WERI-Rb-1 (cell line): ENCODE results near the gene RERE.

ENCODE experiments used
- DNase-seq: peaks from one replicate; pipeline ENCODE4 v3.0.0-alpha.2; 2020
- H3K27ac ChIP-seq: fragments of 250-450 bp; sonication (Bioruptor Pico); 2 replicates; pipeline ENCODE4 v1.5.1; 2020; ENCODE audit warnings: mild to moderate bottlenecking, moderate library complexity
- H3K27me3 ChIP-seq: fragments of 250-450 bp; sonication (Bioruptor Pico); 2 replicates; pipeline ENCODE4 v1.5.1; 2021; ENCODE audit warnings: mild to moderate bottlenecking, low read depth, moderate library complexity; ENCODE audit not compliant: insufficient read depth, severe bottlenecking
- H3K36me3 ChIP-seq: fragments of 250-450 bp; sonication (Bioruptor Pico); 2 replicates; pipeline ENCODE4 v1.5.1; 2020; ENCODE audit warnings: mild to moderate bottlenecking, moderate library complexity
- H3K4me3 ChIP-seq: 2 replicates; pipeline ENCODE4 v1.5.1; 2011; ENCODE audit warnings: low read depth, mild to moderate bottlenecking, control low read depth, low read length
- H3K9me3 ChIP-seq: fragments of 250-450 bp; sonication (Bioruptor Pico); 2 replicates; pipeline ENCODE4 v1.5.1; 2021; ENCODE audit warnings: mild to moderate bottlenecking, moderate library complexity; ENCODE audit not compliant: severe bottlenecking
- TF ChIP-seq, protein P1 (sequence below): IDR thresholded peaks from 2 replicates; pipeline ENCODE4 v1.5.1; 2011; ENCODE audit warnings: low read depth, mild to moderate bottlenecking, control low read depth, inconsistent platforms, low read length

Gene RERE

GRCh38 chr1:8817412-8818324 lies at the start of gene RERE:
Gene RERE, minus strand, starts transcription at chr1:8817640.
- Histone ChIP-seq H3K9me3 (no peaks in the 10 kb centered on the region), H3K4me3 (peak within 1 kb of the TSS; percentile 87), H3K27ac (peak within 1 kb of the TSS; percentile 86), H3K27me3 (no peaks in the 10 kb centered on the region), H3K36me3 (no peaks in the 10 kb centered on the region)
- TF ChIP-seq, protein P1, sequence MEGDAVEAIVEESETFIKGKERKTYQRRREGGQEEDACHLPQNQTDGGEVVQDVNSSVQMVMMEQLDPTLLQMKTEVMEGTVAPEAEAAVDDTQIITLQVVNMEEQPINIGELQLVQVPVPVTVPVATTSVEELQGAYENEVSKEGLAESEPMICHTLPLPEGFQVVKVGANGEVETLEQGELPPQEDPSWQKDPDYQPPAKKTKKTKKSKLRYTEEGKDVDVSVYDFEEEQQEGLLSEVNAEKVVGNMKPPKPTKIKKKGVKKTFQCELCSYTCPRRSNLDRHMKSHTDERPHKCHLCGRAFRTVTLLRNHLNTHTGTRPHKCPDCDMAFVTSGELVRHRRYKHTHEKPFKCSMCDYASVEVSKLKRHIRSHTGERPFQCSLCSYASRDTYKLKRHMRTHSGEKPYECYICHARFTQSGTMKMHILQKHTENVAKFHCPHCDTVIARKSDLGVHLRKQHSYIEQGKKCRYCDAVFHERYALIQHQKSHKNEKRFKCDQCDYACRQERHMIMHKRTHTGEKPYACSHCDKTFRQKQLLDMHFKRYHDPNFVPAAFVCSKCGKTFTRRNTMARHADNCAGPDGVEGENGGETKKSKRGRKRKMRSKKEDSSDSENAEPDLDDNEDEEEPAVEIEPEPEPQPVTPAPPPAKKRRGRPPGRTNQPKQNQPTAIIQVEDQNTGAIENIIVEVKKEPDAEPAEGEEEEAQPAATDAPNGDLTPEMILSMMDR = no peak
- DNase-seq = peak; percentile 94

DNA sequence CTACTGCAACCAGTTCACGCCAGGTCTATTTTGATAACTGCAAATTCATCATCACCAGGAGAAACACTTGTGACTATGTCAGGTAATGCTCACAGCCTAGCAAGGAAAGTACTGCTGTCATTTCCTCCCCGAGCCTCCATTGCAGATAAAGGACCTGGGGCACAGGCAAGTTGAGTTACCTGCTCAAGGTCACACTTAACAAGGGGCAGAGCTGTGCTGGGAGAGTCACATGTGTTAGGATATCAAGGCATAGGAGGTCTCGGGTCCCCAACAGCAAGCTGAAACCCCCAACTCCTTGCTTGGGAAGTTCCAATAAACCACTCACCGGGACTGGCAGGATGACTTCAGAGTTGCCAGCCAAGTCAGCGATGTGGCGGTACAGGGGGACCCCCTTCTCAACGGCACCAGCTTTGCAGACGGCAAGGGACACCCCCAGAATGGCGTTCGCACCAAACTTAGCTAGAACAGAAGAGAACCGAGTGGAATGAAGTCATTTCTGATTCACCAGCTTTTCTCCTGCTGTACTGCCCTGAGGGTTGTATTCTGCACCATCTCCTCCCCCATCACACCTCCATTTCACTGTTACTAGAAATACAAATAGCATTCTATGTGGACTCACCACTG lies 49.5 kb upstream of the RERE start:
- DNase-seq = no peak
- Histone ChIP-seq H3K27ac (no peak overlapping the region), H3K27me3 (no peaks in the 10 kb centered on the region), H3K9me3 (no peaks in the 10 kb centered on the region), H3K4me3 (no peak overlapping the region), H3K36me3 (peaks cover 98% of the 10 kb centered on the region)
- TF ChIP-seq, protein P1 = no peak

GRCh38 chr1:8866173-8866791 lies 48.8 kb upstream of the RERE start:
- Histone ChIP-seq H3K36me3 (peaks cover 97% of the 10 kb centered on the region), H3K9me3 (no peaks in the 10 kb centered on the region), H3K27me3 (no peaks in the 10 kb centered on the region), H3K27ac (no peak overlapping the region), H3K4me3 (no peak overlapping the region)
- DNase-seq = no peak
- TF ChIP-seq, protein P1 = no peak

DNA sequence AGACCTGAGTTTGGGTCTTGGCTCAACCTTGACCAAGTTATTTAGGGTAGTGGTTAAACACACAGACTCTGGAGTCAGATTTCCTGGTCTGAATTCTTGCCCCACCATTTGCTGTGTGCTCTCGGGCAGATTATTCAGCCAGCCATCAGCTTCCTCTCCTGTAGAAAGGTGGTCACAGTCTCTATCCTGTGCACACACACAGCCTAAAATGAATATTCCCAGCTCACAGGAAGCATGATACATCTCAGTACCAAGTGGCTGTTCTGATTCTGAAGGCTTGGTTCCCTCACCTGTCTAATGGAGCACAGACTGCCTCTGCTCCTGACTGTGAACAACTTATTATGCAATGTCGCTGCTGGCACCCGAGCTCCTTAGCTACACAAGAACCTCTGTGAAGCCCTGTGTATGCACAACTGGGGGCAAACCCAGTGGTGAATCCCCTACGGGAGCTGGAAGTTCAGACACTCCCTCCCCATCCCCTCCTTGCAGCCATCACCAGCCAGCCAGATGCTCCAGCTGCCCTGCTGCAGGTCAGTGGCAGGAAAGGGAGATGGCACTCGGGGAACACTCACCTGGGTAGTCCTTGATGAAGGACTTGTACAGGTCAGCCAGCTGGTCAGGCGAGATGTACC lies 47.4 kb upstream of the RERE start:
- Histone ChIP-seq H3K9me3 (no peaks in the 10 kb centered on the region), H3K27ac (no peak overlapping the region), H3K27me3 (no peaks in the 10 kb centered on the region), H3K36me3 (peaks cover 97% of the 10 kb centered on the region), H3K4me3 (no peak overlapping the region)
- DNase-seq = no peak
- TF ChIP-seq, protein P1 = no peak

DNA sequence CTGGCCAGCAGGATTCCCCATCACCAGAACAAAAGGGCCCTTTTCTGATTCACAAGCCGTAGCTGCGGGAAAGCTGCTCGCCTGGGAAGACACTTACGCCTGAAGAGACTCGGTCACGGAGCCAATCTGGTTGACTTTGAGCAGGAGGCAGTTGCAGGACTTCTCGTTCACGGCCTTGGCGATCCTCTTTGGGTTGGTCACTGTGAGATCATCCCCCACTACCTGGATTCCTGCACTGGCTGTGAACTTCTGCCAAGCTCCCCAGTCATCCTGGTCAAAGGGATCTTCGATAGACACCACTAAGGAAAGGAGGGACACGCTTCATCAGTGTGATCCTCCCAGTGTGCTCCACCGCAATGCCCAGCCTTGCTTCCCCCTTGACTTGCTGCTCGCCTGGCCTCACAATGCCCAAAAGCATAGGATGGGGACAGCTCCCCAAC lies 46.4 kb upstream of the RERE start:
- Histone ChIP-seq H3K36me3 (peaks cover 97% of the 10 kb centered on the region), H3K27ac (no peak overlapping the region), H3K9me3 (no peaks in the 10 kb centered on the region), H3K27me3 (no peaks in the 10 kb centered on the region), H3K4me3 (no peak overlapping the region)
- no peak for DNase-seq
- TF ChIP-seq, protein P1 = no peak
